GM21737 (cell line): Measurements from ENCODE around the gene ZSCAN21.
A peak's percentile ranks its signal among the peaks of the same experiment; 100 is the strongest.

ENCODE experiments used
- ATAC-seq: cut with Tn5 transposase; IDR thresholded peaks from one replicate; pipeline ENCODE4 v1.9.1; 2021; ENCODE audit warnings: mild to moderate bottlenecking, moderate library complexity; ENCODE audit not compliant: unreplicated experiment

ZSCAN21 gene

GRCh38 chr7:100095289-100095688 is 45.7 kb downstream of the ZSCAN21 start:
- ATAC-seq, result no peak

- no peak for ATAC-seq
Measured at GRCh38 chr7:100095704-100096103, 46.1 kb downstream of the ZSCAN21 start.

DNA sequence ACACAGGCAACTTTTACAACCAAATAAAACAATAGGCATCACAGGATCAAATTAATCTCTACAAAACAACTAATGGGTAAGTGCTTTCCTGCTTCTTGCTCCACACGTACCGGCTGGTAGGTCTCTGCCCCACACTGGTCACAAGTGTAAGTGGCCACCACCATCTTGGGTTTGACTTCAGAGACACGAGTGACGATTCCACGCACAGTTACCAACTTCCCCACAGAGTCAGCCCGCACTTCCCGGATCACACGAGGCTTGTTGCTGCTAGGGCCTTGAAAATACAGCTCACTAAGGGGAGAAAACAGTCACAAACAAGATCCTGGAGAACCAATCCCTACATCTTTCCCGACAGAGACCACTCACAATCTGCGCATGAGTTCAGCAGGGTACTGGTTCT is 49.3 kb downstream of the ZSCAN21 start:
- no peak for ATAC-seq

GRCh38 chr7:100099452-100099851 is 49.9 kb downstream of the ZSCAN21 start:
- no peak for ATAC-seq

DNA sequence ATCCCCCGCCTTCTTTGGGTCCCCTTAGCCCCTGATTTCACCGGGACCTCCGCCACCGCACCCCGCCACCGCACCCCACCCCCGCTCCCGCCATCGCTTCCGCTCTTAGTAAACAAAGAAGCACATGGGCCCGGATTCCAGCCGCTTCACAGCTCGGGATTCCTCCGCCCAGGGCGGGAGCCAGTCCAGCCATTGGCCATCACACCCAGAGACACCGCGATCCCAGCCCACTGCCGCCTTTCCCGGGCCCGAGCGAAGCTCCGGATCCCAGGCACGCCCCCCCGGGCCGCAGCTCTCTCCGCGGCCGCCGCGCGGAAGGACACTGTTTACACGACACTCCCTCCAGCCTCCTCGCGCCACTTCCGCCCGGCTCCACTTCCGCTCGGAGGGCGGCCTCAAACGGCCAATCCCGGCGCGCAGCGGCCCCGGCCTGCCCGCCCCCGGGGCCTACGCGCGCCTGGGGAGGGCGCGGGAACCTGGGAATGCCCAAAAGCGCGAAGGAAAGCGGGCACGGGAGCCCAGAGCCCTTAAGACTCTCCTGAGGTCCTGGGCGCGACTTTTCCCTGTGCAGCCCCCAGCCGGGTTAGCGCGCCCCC is 50.9 kb downstream of the ZSCAN21 start:
- peak; percentile 61 for ATAC-seq

DNA sequence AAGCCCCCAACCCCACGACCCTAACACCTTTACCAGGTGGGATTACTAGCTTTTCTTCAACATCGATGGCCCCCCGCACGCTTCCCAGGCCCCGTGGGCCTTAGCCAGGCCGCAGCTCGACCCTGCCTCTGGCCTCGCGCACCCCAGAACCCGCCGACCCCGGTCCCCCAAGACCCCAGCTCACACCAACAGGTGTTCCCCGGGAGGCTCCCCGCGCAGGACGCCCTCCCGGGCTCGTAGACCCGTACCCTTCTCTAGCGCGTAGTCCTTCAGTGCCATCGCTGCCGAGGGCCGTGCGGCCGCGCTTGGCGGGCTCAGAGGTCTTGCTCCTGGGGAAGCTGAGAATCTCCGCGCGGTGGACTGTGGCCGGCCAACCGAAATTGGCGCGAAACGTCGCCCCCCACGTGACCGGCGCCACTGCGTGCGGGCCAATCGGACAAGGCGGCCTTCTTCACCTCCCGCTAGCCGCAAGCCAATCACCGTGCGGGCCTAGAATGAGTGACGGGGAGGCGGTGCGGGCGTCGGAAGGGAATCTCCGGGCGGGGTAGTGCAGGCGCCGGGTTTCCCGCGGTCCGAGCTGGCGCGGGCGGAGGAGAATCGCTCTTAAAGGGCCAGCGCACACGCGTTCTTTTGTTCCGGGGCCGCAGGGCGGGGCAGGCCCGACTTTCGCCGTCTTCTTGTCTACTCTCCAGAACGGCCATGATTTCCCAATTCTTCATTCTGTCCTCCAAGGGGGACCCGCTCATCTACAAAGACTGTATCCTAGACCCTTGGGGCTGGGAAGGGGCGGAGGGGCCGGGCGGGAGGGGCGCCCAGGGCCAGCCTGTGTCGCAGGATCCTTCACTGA is 51.7 kb downstream of the ZSCAN21 start, which contains the start of the genes AP4M1 and MCM7:
AP4M1 (plus strand) TSS at position 628 of the 847 bp plus-strand sequence; CDS start at position 700, 72 bp downstream.
MCM7 (minus strand) TSS at position 382 of the 847 bp plus-strand sequence; CDS start at position 279, 103 bp downstream.
- peak; percentile 79 for ATAC-seq

DNA sequence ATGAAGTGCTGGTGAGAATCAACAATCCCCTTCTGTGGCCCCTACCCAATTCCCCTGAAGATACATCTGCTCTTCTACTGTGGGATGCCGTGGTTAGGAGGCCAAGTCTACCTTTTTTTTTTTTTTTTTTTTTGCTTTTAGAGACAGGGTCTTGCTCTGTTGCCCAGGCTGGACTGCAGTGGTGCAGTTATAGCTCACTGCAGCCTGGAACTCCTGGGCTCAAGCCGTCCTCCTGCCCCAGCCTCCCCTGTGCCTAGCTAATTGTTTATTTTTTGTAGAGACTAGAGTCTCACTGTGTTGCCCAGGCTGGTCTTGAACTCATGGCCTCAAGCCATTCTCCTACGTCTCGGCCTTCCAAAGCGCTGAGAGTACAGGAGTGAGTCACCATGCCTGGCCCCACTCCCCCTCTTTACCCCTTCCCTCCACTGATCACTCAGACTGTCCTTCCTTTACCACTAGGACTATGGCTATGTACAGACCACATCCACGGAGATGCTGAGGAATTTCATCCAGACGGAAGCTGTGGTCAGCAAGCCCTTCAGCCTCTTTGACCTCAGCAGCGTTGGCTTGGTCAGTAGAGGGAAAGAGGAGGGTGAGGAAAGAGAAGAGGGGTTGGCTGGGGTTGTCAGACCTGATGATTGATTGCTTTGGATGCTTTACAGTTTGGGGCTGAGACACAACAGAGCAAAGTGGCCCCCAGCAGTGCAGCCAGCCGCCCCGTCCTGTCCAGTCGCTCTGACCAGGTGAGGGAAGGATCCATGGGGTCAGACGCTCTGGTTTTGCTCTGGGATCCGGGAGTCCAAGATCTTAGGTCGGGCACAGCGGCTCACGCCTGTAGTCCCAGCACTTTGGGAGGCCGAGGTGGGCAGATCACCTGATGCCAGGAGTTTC is 53.6 kb downstream of the ZSCAN21 start:
- no peak for ATAC-seq

GRCh38 chr7:100105534-100105933 is 56.0 kb downstream of the ZSCAN21 start:
- no peak for ATAC-seq

- ATAC-seq, result no peak
Measured at GRCh38 chr7:100106633-100107032, 57.1 kb downstream of the ZSCAN21 start.

DNA sequence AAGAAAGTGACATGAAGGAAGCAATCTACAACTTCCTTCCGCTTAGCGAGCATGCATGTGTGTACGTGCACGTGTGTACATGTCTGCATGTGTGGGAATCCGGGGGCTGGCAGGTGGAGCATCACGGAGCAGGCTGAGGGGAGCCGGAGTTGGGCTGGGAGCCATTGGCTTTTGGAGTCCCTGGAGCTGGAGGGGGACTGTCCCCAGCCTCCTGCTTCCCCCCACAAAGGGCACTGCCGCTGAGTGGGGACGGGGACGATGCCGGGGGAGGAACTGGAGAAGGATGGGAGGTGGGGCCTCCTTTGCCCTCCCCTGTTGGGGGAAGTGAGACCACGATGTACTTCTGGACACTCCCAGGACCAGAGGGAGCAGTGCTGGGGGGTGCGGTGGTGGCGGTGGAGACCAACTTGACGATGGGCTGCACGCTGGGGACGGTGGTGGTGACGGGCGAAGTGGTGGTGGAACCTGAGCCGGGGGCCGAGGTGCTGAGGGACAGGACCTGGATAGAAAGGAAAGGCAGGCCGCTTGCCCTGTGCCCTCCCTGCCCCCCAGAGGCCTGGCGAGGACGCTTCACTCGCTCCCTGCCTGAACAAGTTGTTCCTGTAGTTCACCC is 57.7 kb downstream of the ZSCAN21 start:
- ATAC-seq, result no peak

- ATAC-seq, result no peak
Measured at GRCh38 chr7:100107890-100108289, 58.3 kb downstream of the ZSCAN21 start.

DNA sequence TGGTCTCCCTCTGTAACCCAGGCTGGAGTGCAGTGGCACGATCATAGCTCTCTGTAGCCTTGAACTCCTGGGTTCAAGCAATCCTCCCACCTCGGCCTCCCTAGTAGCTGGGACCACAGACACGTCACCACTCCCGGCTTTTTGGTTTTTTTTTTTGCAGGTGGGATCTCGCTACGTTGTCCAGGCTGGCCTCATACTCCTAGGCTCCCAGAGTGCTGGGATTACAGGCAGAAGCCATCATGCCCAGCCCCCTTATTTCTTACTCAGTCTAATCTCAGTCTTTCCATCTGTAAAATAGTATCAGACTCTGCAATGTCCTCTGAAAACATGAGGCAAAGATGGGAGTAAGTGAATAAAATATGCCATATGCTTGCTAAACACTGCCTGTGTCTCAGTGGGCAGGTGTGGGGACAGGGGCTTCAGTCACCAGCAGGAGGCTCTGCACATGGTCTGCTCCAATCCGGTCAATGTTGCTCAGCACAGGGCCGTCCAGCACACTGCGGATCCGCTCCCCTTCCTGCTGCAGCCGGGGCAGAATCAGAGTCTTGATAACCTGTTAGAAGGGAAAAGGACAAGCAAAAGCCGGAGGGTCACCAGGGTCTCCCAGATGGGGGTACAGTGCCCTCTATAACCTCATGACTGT is 60.1 kb downstream of the ZSCAN21 start:
- no peak for ATAC-seq

DNA sequence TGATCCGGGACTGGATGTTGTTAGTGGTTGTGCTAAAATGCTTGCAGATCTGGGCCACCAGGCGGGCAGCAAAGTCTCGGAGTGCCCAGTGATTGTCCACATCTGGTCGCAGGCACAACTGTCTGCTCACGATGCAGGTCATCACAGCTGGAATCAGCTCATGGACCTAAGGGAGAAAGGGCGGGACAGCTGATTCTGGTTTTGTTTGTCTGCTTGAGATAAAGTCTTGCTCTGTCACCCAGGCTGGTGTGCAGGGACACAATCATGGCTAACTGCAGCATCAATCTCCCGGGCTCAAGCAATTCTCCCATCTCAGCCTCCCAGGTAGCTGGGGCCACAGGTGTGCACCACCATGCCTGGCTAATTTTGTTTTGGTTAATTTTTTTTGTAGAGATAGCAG is 61.6 kb downstream of the ZSCAN21 start:
- ATAC-seq, result no peak

GRCh38 chr7:100111914-100112313 is 62.3 kb downstream of the ZSCAN21 start:
- no peak for ATAC-seq
